K562 (cell line): Measurements from ENCODE around the gene LIFR. TPM values are rescaled to one million over a fixed set of nuclear protein-coding genes. Genes with fewer than 3 reads are reported as not detected.

Source experiments
- ATAC-seq: fragments of 200-7000 bp; cut with Tn5 transposase; 3 replicates; pipeline ENCODE4 v1.9.1; 2020; ENCODE audit warnings: moderate library complexity
- BruUV-seq: library from RNA; stranded (reverse); fragments of 400-500 nt; replicated peaks from 2 replicates; lab custom pipeline; 2021; lab: Mats Ljungman, UMichigan
- CTCF ChIA-PET: fragments of 300-600 bp; formaldehyde crosslinking; extraction: SDS; loops from one replicate; lab custom pipeline; 2021; ENCODE audit warnings: low intra/inter-chr PET ratio; lab: Yijun Ruan, JAX
- POLR2A ChIA-PET: fragments of 300-600, 350-650 bp; sonication (Branson Sonifier 250); formaldehyde crosslinking; extraction: SDS; loops from one replicate; lab custom pipeline; 2021; ENCODE audit warnings: antibody characterized with exemption, inconsistent platforms; lab: Yijun Ruan, JAX
- DNase-seq, 4 experiments: peaks; one replicate each; pipeline versions ENCODE4 v3.0.0 to v3.0.0-alpha.2; 2011 to 2018; ENCODE audit warnings: low spot score in 3 of 4, mixed read lengths in 3 of 4; ENCODE audit errors: extremely low read depth in 1 of 4
- FAIRE-seq: peaks from 2 replicates; lab custom pipeline; 2011; peaks lifted over from hg19 to GRCh38; lab: Jason Lieb, UNC
- H2AFZ ChIP-seq: 2 replicates; pipeline ENCODE4 v1.6.0; 2011; ENCODE audit warnings: low read depth, low read length, control low read depth, inconsistent platforms
- H3K27ac ChIP-seq: fragments of 200-600 bp; 3 replicates; pipeline ENCODE4 v1.8.0; 2011; ENCODE audit warnings: low read depth, mild to moderate bottlenecking, control low read depth, inconsistent platforms, low read length, moderate library complexity, mixed read lengths; ENCODE audit errors: extremely low read depth
- H3K27me3 ChIP-seq, 2 experiments: fragments of 300-600 bp in 1 of 2; 2 replicates in 1 of 2; 3 replicates in 1 of 2; pipeline versions ENCODE4 v1.6.0 to v1.8.0; 2011; ENCODE audit warnings: inconsistent platforms in 2 of 2, low read length in 2 of 2, mild to moderate bottlenecking in 1 of 2, mixed read lengths in 1 of 2, moderate library complexity in 1 of 2; ENCODE audit not compliant: control insufficient read depth in 2 of 2, insufficient read depth in 2 of 2
- H3K36me3 ChIP-seq: fragments of 300-600 bp; 3 replicates; pipeline ENCODE4 v1.8.0; 2011; ENCODE audit warnings: mild to moderate bottlenecking, low read length, inconsistent platforms; ENCODE audit not compliant: control insufficient read depth, insufficient read depth
- H3K4me1 ChIP-seq, 2 experiments: fragments of 200-600 bp in 1 of 2; replicated peaks in 1 of 2; 2 replicates in 1 of 2; 3 replicates in 1 of 2; pipeline versions ENCODE4 v1.5.1 to v1.8.0; 2011; ENCODE audit warnings: inconsistent platforms in 2 of 2, low read length in 2 of 2, mild to moderate bottlenecking in 1 of 2, mixed read lengths in 1 of 2, moderate library complexity in 1 of 2; ENCODE audit not compliant: control insufficient read depth in 2 of 2, insufficient read depth in 2 of 2
- H3K4me2 ChIP-seq: 2 replicates; pipeline ENCODE4 v1.6.1; 2011; ENCODE audit warnings: low read length, control low read depth, inconsistent platforms, mixed read lengths; ENCODE audit not compliant: insufficient read depth
- H3K4me3 ChIP-seq: fragments of 200-600 bp; sonication (generic), shearing (Covaris generic); 2 replicates; pipeline ENCODE4 v1.5.1; 2016; ENCODE audit warnings: control low read depth, inconsistent platforms
- H3K79me2 ChIP-seq: fragments of 200-600 bp; 3 replicates; pipeline ENCODE4 v1.8.0; 2011; ENCODE audit warnings: low read length, inconsistent platforms; ENCODE audit not compliant: control insufficient read depth, insufficient read depth
- H3K9ac ChIP-seq, 2 experiments: 2 replicates each; pipeline versions ENCODE4 v1.6.0 to v1.6.1; 2011; ENCODE audit warnings: low read depth in 2 of 2, low read length in 2 of 2, control low read depth in 1 of 2, inconsistent platforms in 1 of 2, mild to moderate bottlenecking in 1 of 2, mixed read lengths in 1 of 2; ENCODE audit not compliant: insufficient read depth in 1 of 2
- H3K9me1 ChIP-seq: one replicate; pipeline ENCODE4 v1.6.0; 2011; ENCODE audit warnings: inconsistent platforms, mild to moderate bottlenecking, low read length, moderate library complexity; ENCODE audit not compliant: control insufficient read depth, insufficient read depth
- H3K9me3 ChIP-seq: replicated peaks from 2 replicates; pipeline ENCODE4 v1.5.1; 2011; ENCODE audit warnings: low read depth, low read length, inconsistent platforms; ENCODE audit not compliant: control insufficient read depth, insufficient read depth
- H4K20me1 ChIP-seq: replicated peaks from 2 replicates; pipeline ENCODE4 v1.6.1; 2011; ENCODE audit warnings: low read length, inconsistent platforms, mixed read lengths; ENCODE audit not compliant: control insufficient read depth, insufficient read depth
- ATF2 ChIP-seq: sonication (generic); formaldehyde crosslinking; IDR thresholded peaks from 2 replicates; pipeline ENCODE4 v1.8.1; 2022; ENCODE audit warnings: missing genetic modification reagents
- E2F3 ChIP-seq: fragments of 250-450 bp; sonication (Bioruptor Pico); IDR thresholded peaks from 2 replicates; pipeline ENCODE4 v1.4.0; 2020; ENCODE audit warnings: mild to moderate bottlenecking
- ELF4 ChIP-seq: fragments of 450-650 bp; formaldehyde crosslinking; IDR thresholded peaks from 2 replicates; pipeline ENCODE4 v1.4.0; 2022; ENCODE audit warnings: missing genetic modification characterization
- JUN ChIP-seq, 2 experiments: sonication (generic) in 1 of 2; formaldehyde crosslinking in 1 of 2; IDR thresholded peaks; 2 replicates each; pipeline versions ENCODE4 v1.6.1 to v1.8.0; 2012 to 2022; ENCODE audit warnings: borderline replicate concordance in 2 of 2, mild to moderate bottlenecking in 2 of 2, improper control_type of control experiment in 1 of 2, low read depth in 1 of 2, low read length in 1 of 2, missing genetic modification reagents in 1 of 2
- JUNB ChIP-seq: fragments of 450-650 bp; formaldehyde crosslinking; conservative IDR thresholded peaks from 2 replicates; pipeline ENCODE4 v1.4.0; 2020; ENCODE audit warnings: mild to moderate bottlenecking
- MEF2A ChIP-seq: IDR thresholded peaks from 2 replicates; pipeline ENCODE4 v1.6.1; 2011; ENCODE audit warnings: low read depth, mild to moderate bottlenecking, low read length, moderate library complexity; ENCODE audit not compliant: control insufficient read depth
- NFATC3 ChIP-seq: fragments of 450-650 bp; IDR thresholded peaks from 2 replicates; pipeline ENCODE4 v1.6.1; 2017; ENCODE audit warnings: mild to moderate bottlenecking
- RBM39 ChIP-seq: fragments of 200-400 bp; formaldehyde crosslinking; optimal IDR thresholded peaks from 2 replicates; pipeline ENCODE3; 2018; ENCODE audit warnings: low read depth, low read length
- SRSF1 ChIP-seq: fragments of 200-400 bp; formaldehyde crosslinking; IDR thresholded peaks from 2 replicates; pipeline ENCODE4 v1.6.1; 2017; ENCODE audit warnings: mild to moderate bottlenecking, low read depth, low read length, moderate library complexity
- ZBED1 ChIP-seq: IDR thresholded peaks from 2 replicates; pipeline ENCODE4 v1.6.1; 2014
- ZNF134 ChIP-seq: fragments of 250-450 bp; sonication (Bioruptor Pico); conservative IDR thresholded peaks from 2 replicates; pipeline ENCODE4 v1.4.0; 2020
- ZNF318 ChIP-seq, 2 experiments: fragments of 450-650 bp; IDR thresholded peaks; 2 replicates each; pipeline ENCODE4 v1.6.1; 2016; ENCODE audit warnings: mild to moderate bottlenecking in 2 of 2, borderline replicate concordance in 1 of 2, low read depth in 1 of 2, moderate library complexity in 1 of 2
- WGBS: fragments of 100-300 bp; shearing (Covaris generic); methylation state at CpG from one replicate; pipeline ENCODE4 v1.1.6; 2016; ENCODE audit warnings: low coverage, mixed read lengths; ENCODE audit not compliant: insufficient coverage; ENCODE audit errors: missing lambda C conversion rate; 5-methylcytosine and 5-hydroxymethylcytosine counted together
- in situ Hi-C: fragments of 300-500 bp; cut with MboI; formaldehyde crosslinking; loops from 4 replicates; pipeline ENCODE4 v1.15.0; 2018; ENCODE audit warnings: inconsistent platforms, mixed read lengths
- intact Hi-C: fragments of 100-400 bp; cut with micrococcal nuclease; formaldehyde crosslinking; loops from 2 replicates; pipeline ENCODE4 v1.14.2; 2022
- polyA plus RNA-seq, 8 experiments: library from polyadenylated mRNA; depleted of rRNA in 4 of 8; stranded (reverse) in 5 of 8; unstranded in 3 of 8; fragments of >200 nt; fragmentation: Nextera tagmentation in 2 of 8; fragmentation: Illumina TruSeq in 1 of 8; extraction: Ambion mirVana in 2 of 8; extraction: Trizol in 1 of 8; gene quantifications; 2 replicates each; pipeline versions ENCODE4 v1.2.1 to v1.2.3, GENCODE V29; 2011 to 2014; ENCODE audit warnings: inconsistent platforms in 1 of 8, missing spikeins in 1 of 8
- total RNA-seq, 7 experiments: library from RNA; depleted of rRNA in 6 of 7; stranded (reverse); fragments of >200 nt in 6 of 7; fragmentation: Illumina TruSeq in 2 of 7; extraction: Trizol in 2 of 7; gene quantifications; 2 replicates each; pipeline versions ENCODE4 v1.2.1 to v1.2.3, GENCODE V29; 2011 to 2021; ENCODE audit warnings: low replicate concordance in 1 of 7

The LIFR gene
- total and polyA plus RNA-seq, 9 of the 15 experiments (the other 6 are each of a cell fraction or from before 2014, with no cell fraction given), result 0.43 to 5.7 (median 3.3) TPM

GRCh38 chr5:38468202-38468673 lies 88.2 kb downstream of the LIFR start:
- FAIRE-seq, result no peak
- Histone ChIP-seq H3K36me3 (no peaks in the 10 kb centered on the region), H3K4me2 (no peak overlapping the region), H4K20me1 (no peaks in the 10 kb centered on the region), H3K4me3 (no peak overlapping the region), H2AFZ (no peak overlapping the region)
- WGBS, result 24% methylated on average over 12 of the region's 12 CpGs
- CTCF ChIA-PET, result no interaction called here
- intact Hi-C loops, result no loop called here
- TF ChIP-seq NFATC3 (no peak), JUN (IDR thresholded peaks at IDR 0.05; ENCODE audit: borderline replicate concordance, low read depth, low read length) (no peak), JUN (CRISPR knock-in tag; IDR thresholded peaks at IDR 0.05; ENCODE audit: borderline replicate concordance) (no peak), ELF4 (no peak), E2F3 (CRISPR knock-in tag) (no peak), JUNB (no peak), MEF2A (no peak), ATF2 (CRISPR knock-in tag) (no peak), SRSF1 (no peak), ZNF318 (IDR thresholded peaks at IDR 0.05; ENCODE audit: borderline replicate concordance in 1 of 2, low read depth in 1 of 2) (no peak), ZNF134 (CRISPR knock-in tag) (no peak), ZBED1 (no peak), RBM39 (no peak)
- TF ChIP-seq, all 486 proteins: peak for 0
- no peak for DNase-seq
- ATAC-seq, result no peak
- Histone ChIP-seq H3K27me3 (peaks cover 14 to 64% of the 10 kb centered on the region in 2 experiments), H3K9ac (no peak overlapping the region), H3K4me1 (peaks cover 0 to 8% of the 10 kb centered on the region in 2 experiments; a peak in 2 of 5 replicates), H3K79me2 (no peaks in the 10 kb centered on the region), H3K9me3 (no peaks in the 10 kb centered on the region), H3K27ac (no peak overlapping the region), H3K9me1 (no peaks in the 10 kb centered on the region)
- in situ Hi-C loops, result no loop called here
- BruUV-seq, result no TSS peak
- POLR2A ChIA-PET, result interaction anchor here (0.5 to 1.6 kb wide), 4 partner anchors 9 to 71 kb away, joined by 3 to 6 read pairs (median 4); no protein-coding TSS in a partner anchor
